ENCODE data around the gene QDPR.
"Not testable (repeated sequence)": the region's sequence is repeated elsewhere in the genome, so short reads cannot be mapped to it uniquely, and the experiment has no call there.

Gene QDPR

DNA sequence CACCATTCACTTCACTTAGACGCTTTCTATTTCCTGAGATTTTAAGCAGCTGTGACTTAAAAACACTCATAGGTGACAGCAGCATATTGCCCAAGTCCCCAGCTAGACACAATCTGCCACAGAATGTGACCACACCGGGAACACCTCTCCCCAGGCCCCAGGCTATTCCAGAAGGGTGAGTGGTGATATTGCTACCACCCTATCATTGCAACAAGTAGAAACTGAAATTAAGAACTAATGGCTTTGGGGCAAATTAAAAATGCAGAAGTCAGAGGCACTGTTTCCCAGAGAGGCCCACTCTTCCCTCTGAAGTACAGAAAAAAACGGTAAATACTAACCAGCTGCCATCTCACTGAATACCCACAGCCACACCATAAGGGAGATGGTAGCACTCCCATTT, 35.0 kb downstream of the QDPR start:
- no peaks in the 10 kb centered on the region for H3K4me1 ChIP-seq (ENCODE audit: control insufficient read depth, insufficient read depth, low read length)
- H3K4me3 ChIP-seq (ENCODE audit: low read length): no peak overlapping the region
- H3K36me3 ChIP-seq (ENCODE audit: control insufficient read depth, insufficient read depth, low read length): peaks cover 2% of the 10 kb centered on the region
- no peaks in the 10 kb centered on the region for H3K27me3 ChIP-seq (ENCODE audit: control insufficient read depth, insufficient read depth, low read length)
- H3K27ac ChIP-seq (ENCODE audit: low read depth, low read length): no peak overlapping the region
- H3K9ac ChIP-seq (ENCODE audit: low read length): no peak overlapping the region

DNA sequence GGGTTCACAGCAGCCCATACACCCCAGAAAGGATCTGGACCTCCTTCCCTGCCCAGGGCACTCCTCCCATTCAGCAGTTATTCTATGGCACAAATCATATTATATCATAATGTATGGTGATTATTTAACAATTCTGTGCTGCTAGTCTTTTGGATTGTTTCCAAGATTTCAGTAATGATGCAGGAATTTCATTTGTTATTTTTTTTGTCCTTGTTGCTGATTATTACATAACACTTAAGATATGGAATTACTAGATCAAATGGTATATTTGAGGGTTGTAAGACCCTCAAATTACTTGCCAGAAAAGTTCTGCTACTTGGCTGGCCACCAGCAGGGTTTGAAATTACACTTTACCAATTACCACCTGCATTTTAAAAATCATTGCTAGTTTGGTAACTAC, 36.4 kb downstream of the QDPR start:
- no peaks in the 10 kb centered on the region for H3K27me3 ChIP-seq (ENCODE audit: control insufficient read depth, insufficient read depth, low read length)
- H3K36me3 ChIP-seq (ENCODE audit: control insufficient read depth, insufficient read depth, low read length): peaks cover 2% of the 10 kb centered on the region
- H3K9ac ChIP-seq (ENCODE audit: low read length): no peak overlapping the region
- no peak overlapping the region for H3K4me3 ChIP-seq (ENCODE audit: low read length)
- H3K27ac ChIP-seq (ENCODE audit: low read depth, low read length): no peak overlapping the region
- H3K4me1 ChIP-seq (ENCODE audit: control insufficient read depth, insufficient read depth, low read length): no peaks in the 10 kb centered on the region

DNA sequence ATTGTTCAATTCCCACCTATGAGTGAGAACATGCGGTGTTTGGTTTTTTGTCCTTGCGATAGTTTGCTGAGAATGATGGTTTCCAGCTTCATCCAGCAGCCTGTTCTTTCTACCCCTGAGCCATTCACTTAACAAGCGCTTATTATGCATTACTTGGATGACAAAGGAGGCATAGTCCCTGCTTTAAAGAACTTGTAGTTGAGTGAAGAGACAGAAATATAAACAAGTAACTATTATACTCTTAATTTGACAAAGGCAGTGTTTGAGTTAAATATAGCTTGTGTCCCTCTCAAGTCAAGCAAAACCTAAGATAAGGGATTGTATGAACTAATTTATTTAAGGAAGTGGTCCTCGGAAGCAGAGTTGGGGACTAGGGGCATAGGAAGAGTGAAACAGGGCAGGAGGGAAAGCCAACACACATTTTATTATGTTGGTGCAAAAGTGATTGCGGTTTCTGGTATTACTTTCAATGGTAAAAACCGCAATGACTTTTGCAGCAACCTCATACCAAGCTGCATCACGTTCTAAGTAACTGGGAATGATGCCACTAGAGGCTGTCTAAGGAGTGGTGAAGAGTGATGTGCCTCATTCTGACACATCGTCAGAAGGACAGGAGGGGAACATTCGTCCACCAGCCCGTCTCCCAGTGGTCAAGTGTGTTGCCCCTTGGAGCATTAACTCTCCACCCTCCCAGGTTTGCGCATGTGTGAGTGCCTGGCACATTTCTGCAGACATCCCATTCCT, 41.8 kb downstream of the QDPR start:
- Histone ChIP-seq H3K4me1 (ENCODE audit: control insufficient read depth, insufficient read depth, low read length) (no peaks in the 10 kb centered on the region), H3K9ac (ENCODE audit: low read length) (no peak overlapping the region), H3K4me3 (ENCODE audit: low read length) (no peak overlapping the region), H3K27me3 (ENCODE audit: control insufficient read depth, insufficient read depth, low read length) (no peaks in the 10 kb centered on the region), H3K27ac (ENCODE audit: low read depth, low read length) (no peak overlapping the region), H3K36me3 (ENCODE audit: control insufficient read depth, insufficient read depth, low read length) (no peaks in the 10 kb centered on the region)

DNA sequence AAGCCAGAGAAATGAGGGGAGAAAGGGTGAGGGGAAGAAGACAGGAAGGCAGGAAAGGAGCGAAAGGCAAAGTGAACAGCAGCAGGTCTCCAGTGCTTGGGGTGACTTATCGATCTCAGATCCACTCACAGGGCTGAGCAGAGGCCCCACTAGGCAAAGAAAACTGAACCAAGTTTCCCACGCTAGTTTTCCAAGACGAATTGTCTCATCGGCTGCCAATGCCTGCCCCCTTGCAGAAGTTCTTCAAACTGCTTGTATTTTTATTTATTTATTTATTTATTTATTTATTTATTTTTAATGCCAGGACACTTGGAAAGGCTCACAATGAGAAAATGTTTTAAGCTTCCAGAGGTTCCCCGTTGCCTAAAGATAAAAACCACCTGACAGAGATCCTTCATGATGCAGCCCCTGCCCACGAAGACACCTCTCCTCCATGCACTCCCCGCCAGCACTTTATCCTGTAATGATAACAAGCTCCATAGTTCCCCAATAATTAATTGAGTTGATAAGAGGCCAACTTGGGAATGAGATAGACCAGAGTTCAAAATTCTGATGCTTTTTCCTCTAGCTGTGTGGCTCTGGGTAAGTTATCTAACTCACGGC, 43.2 kb downstream of the QDPR start:
- Histone ChIP-seq H3K9ac (ENCODE audit: low read length) (no peak overlapping the region), H3K27ac (ENCODE audit: low read depth, low read length) (no peak overlapping the region), H3K4me1 (ENCODE audit: control insufficient read depth, insufficient read depth, low read length) (no peaks in the 10 kb centered on the region), H3K4me3 (ENCODE audit: low read length) (no peak overlapping the region), H3K36me3 (ENCODE audit: control insufficient read depth, insufficient read depth, low read length) (no peaks in the 10 kb centered on the region), H3K27me3 (ENCODE audit: control insufficient read depth, insufficient read depth, low read length) (no peaks in the 10 kb centered on the region)

DNA sequence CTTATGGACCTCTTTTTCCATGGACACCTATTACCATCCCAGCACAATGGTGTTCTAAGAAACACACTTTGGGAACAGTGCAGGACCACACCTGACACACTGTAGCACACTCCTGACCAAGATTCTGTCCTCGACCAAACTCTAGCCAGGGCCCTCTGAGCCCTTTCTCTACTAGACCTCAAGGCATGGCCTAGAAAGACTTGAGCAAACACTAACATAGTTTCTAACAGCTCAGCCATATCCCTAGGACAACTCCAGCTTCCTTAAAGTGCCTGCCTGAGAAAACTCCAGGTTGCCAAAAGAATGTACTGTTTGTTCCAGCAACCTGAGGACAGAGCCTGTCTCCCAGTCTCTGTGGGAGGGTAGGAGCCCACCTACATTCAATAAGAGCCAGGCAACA, 48.3 kb downstream of the QDPR start:
- H3K9ac ChIP-seq (ENCODE audit: low read length): no peak overlapping the region
- no peaks in the 10 kb centered on the region for H3K36me3 ChIP-seq (ENCODE audit: control insufficient read depth, insufficient read depth, low read length)
- H3K27ac ChIP-seq (ENCODE audit: low read depth, low read length): no peak overlapping the region
- H3K4me3 ChIP-seq (ENCODE audit: low read length): no peak overlapping the region
- H3K4me1 ChIP-seq (ENCODE audit: control insufficient read depth, insufficient read depth, low read length): no peaks in the 10 kb centered on the region
- no peaks in the 10 kb centered on the region for H3K27me3 ChIP-seq (ENCODE audit: control insufficient read depth, insufficient read depth, low read length)

DNA sequence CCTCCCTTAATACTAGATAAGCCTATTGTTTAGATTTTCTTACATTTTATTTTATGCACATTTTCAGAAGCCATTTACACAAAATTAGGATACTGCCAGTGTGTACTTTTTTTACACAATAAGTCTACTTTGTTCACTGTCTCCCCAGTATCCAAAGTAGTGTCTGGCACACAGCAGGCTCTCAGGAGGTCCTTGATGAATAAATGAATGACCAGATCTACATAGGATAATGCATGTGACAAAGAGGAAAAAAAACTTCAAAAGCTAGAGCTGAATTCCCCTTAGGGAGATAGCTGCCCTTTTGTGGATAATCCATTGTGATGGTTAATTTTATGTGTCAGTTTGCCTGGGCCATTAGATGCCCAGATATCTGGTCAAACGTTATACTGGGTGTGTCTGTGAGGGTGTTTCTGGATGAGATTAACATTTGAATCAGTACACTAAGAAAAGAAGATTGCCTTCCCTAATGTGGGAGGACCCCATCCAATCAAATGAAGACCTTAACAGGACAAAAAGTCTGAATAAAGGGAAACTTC, 61.6 kb downstream of the QDPR start:
- Histone ChIP-seq H3K27me3 (ENCODE audit: control insufficient read depth, insufficient read depth, low read length) (no peaks in the 10 kb centered on the region), H3K27ac (ENCODE audit: low read depth, low read length) (no peak overlapping the region), H3K4me1 (ENCODE audit: control insufficient read depth, insufficient read depth, low read length) (no peaks in the 10 kb centered on the region), H3K9ac (ENCODE audit: low read length) (no peak overlapping the region), H3K36me3 (ENCODE audit: control insufficient read depth, insufficient read depth, low read length) (no peaks in the 10 kb centered on the region), H3K4me3 (ENCODE audit: low read length) (no peak overlapping the region)

DNA sequence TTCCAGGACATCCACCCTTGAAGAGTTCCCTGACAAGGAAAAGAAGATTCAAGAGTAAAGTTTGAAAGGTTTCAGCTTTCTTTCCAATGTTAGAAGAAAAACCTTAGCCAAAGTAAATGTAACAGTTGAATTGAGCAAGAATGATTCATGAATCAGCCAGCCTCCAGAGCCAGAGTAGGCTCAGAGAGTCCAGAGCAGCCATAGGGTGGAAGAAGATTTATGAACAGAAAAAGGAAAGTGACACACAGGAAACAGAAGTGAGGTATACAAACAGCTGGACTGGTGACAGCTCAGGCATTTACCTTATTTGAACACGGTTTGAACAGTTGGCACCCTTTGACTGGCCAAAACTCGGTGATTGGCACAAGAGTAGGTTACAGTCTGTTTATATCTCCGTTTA, 63.2 kb downstream of the QDPR start:
- no peak overlapping the region for H3K9ac ChIP-seq (ENCODE audit: low read length)
- no peak overlapping the region for H3K4me3 ChIP-seq (ENCODE audit: low read length)
- no peak overlapping the region for H3K27ac ChIP-seq (ENCODE audit: low read depth, low read length)

DNA sequence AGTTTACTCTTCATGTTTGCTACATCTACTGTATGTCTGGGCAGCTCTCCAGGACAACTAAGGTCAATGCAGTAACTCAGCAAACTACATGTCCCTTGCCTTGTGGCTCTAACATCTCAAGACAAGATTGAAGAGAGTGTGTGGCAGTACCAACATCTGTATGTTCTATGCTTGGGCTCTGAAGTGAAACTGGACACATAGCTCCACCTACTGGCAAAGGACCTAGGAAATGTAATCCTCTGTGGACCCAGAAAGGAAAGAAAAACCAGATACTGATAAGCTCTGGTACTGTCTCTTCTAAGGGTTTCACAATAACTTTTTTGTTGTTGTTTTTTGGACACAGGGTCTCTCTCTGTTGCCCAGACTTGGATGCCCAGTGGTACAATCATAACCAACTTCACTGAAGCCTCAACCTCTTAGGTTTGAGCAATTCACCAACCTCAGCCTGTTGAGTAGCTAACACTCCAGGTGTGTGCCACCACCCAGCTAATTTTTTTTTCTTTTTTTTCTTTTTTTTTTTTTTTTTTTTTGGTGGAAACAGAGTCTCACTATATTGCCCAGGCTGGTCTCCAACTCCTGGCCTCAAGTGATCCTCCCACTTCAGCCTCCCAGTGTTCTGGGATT, 64.1 kb downstream of the QDPR start:
- Histone ChIP-seq H3K4me1 (ENCODE audit: control insufficient read depth, insufficient read depth, low read length) (no peaks in the 10 kb centered on the region), H3K36me3 (ENCODE audit: control insufficient read depth, insufficient read depth, low read length) (no peaks in the 10 kb centered on the region), H3K27me3 (ENCODE audit: control insufficient read depth, insufficient read depth, low read length) (no peaks in the 10 kb centered on the region), H3K9ac (ENCODE audit: low read length) (no peak overlapping the region), H3K27ac (ENCODE audit: low read depth, low read length) (no peak overlapping the region), H3K4me3 (ENCODE audit: low read length) (no peak overlapping the region)

More for the DNA sequence above, 63.2 kb downstream of the QDPR start:
- no peaks in the 10 kb centered on the region for H3K27me3 ChIP-seq (ENCODE audit: control insufficient read depth, insufficient read depth, low read length)
- no peaks in the 10 kb centered on the region for H3K36me3 ChIP-seq (ENCODE audit: control insufficient read depth, insufficient read depth, low read length)
- H3K4me1 ChIP-seq (ENCODE audit: control insufficient read depth, insufficient read depth, low read length): no peaks in the 10 kb centered on the region

DNA sequence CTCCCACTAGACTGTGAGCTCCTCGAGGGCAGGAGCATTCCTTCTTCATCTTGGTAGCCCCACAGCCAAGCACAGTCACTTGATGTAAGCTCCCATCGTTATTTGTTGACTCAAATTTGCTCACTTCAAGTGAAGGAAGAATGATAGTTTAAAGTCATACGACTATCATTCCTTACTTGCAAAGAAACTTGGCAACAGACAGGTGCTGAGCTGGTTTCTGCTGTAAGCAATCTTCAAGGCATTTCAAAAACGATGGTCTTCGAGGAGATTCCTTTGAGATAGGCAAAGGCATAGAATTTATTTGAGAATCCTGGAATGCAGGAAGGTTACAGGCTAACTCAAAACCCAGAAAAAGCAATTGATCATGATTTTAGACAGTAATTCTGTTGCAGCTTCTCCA, 64.8 kb downstream of the QDPR start:
- Histone ChIP-seq H3K9ac (ENCODE audit: low read length) (no peak overlapping the region), H3K4me1 (ENCODE audit: control insufficient read depth, insufficient read depth, low read length) (no peaks in the 10 kb centered on the region), H3K27ac (ENCODE audit: low read depth, low read length) (no peak overlapping the region), H3K36me3 (ENCODE audit: control insufficient read depth, insufficient read depth, low read length) (no peaks in the 10 kb centered on the region), H3K4me3 (ENCODE audit: low read length) (no peak overlapping the region), H3K27me3 (ENCODE audit: control insufficient read depth, insufficient read depth, low read length) (no peaks in the 10 kb centered on the region)

DNA sequence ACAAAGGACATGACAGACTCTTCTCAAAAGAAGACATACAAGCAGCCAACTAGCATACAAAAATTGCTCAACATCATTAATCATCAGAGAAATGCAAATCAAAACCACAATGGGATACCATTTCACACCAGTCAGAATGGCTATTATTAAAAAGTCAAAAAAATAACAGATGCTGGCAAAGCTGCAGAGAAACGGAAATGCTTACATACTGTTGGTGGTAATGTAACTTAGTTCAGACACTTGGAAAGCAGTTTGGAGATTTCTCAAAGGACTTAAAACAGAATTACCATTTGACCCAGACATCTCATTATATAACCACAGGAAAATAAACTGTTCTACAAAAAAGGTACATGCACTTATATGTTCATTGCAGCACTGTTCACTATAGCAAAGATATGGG, 69.4 kb downstream of the QDPR start:
- H3K36me3 ChIP-seq (ENCODE audit: control insufficient read depth, insufficient read depth, low read length); H3K4me3 ChIP-seq (ENCODE audit: low read length); H3K27ac ChIP-seq (ENCODE audit: low read depth, low read length); H3K9ac ChIP-seq (ENCODE audit: low read length); H3K27me3 ChIP-seq (ENCODE audit: control insufficient read depth, insufficient read depth, low read length); H3K4me1 ChIP-seq (ENCODE audit: control insufficient read depth, insufficient read depth, low read length): not testable (repeated sequence)

DNA sequence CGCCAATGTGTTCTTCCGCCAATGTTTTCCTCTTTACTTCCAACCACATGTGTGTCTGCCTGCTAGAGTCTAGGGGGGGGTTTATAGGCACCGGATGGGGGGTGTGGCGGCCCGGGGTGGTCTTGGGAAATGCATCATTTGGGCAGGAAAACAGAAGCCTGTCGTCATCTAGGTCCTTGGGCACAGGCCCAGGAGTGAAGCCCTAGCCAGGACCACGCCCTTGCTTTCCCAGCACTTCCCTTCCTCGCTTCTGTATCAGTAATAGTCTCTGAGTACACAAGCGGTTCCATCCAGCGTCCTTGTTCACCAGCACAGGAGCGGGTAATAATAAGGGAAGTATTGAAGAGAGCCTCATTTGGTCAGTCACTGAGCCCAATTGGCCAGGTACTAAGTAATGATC, 74.5 kb downstream of the QDPR start:
- Histone ChIP-seq H3K9ac (ENCODE audit: low read length) (no peak overlapping the region), H3K27ac (ENCODE audit: low read depth, low read length) (no peak overlapping the region), H3K4me3 (ENCODE audit: low read length) (no peak overlapping the region), H3K36me3 (ENCODE audit: control insufficient read depth, insufficient read depth, low read length) (no peaks in the 10 kb centered on the region), H3K4me1 (ENCODE audit: control insufficient read depth, insufficient read depth, low read length) (no peaks in the 10 kb centered on the region), H3K27me3 (ENCODE audit: control insufficient read depth, insufficient read depth, low read length) (no peaks in the 10 kb centered on the region)

DNA sequence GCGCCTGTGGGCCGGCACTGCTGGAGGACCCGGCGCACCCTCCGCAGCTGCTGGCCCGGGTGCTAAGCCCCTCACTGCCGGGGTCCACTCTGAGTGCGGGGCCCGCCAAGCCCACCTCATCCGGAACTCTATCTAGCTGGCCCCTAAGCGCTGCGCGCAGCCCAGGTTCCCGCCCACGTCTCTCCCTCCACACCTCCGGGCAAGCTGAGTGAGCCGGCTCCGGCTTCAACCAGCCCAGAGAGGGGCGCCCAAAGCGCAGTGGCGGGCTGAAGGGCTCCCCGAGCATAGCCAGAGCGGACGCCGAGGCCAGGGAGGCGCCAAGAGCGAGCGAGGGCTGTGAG, 75.2 kb downstream of the QDPR start:
- H3K36me3 ChIP-seq (ENCODE audit: control insufficient read depth, insufficient read depth, low read length): no peaks in the 10 kb centered on the region
- no peak overlapping the region for H3K27ac ChIP-seq (ENCODE audit: low read depth, low read length)
- no peaks in the 10 kb centered on the region for H3K27me3 ChIP-seq (ENCODE audit: control insufficient read depth, insufficient read depth, low read length)
- H3K4me3 ChIP-seq (ENCODE audit: low read length): no peak overlapping the region
- no peak overlapping the region for H3K9ac ChIP-seq (ENCODE audit: low read length)
- H3K4me1 ChIP-seq (ENCODE audit: control insufficient read depth, insufficient read depth, low read length): no peaks in the 10 kb centered on the region

Measured in rectal smooth muscle tissue (tissue), 1 donor.